NAMALWA (cell line): ENCODE results near the gene GRIN1.

Experiments used
- DNase-seq: peaks from one replicate; pipeline ENCODE4 v3.0.0-alpha.2; 2015; ENCODE audit warnings: low spot score

Gene GRIN1

DNA sequence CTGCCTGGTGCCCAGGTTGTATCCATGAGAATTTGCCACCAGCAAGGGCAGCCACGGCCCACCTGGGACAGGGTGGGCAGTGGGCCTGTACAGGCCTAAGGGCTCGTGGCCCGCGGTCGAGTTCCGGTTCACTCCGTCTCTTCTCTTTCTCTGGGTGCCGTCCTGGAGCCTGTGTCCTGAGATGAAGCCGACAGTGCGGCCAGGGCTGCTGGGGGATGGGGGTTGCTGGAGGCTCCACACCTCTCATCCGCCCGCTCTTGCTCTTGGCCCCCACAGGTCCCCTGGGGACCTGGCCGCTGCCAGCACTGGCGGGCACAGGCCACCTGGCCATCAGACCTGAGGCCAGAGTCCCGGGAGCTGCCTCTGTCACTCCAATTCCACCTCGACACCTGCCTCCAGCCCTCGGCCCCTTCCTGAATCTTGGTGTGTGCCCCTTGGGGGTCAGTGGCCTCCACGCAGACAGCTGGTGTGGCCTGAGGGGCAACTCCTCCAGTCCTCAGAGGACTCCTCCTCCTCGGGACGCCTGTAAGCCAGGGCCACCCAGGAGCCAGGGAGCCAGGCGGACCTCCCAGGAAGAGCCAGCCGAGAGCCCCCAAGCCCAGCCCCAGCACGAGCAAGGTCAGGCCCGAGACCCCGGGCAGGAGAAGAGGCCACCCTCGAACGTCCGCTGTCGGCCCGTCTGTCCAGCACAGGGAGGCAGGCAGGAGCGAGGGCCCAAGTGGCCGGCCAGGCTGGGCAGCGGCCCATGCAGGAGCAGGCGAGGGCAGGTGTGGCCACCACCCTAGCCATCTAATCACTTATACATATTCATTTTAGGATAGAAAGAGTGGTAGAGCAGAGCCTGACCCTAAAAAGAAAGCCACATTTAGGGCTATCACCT, 25.7 kb downstream of the GRIN1 start:
- DNase-seq: no peak

DNA sequence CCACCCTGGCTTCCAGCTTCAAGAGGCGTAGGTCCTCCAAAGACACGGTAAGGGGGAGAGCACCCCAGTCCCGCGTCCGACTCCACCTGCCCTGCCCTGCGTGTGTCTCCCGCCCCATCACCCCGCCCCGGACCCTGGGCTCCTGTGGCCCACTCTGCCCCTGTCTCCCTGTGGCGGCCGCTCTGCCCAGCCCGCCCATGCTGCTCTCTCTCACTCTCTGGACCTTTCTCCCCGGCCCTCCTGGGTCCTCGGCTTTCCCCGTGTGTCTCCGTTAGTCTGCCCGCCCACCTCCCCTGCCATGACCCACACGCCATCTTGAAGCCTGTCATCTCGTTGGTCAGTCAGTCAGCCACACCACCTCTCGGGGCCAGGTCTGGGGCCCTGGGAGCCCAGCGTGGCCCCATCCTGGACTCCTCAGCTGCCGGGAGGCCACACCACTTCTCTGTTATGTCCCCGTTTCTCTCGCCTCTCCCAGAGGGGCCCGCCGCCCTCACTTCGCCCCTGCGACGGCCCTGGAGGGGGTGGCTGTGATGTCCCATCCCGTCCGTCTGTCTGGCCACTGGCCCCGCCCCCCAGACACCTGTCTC, 26.4 kb downstream of the GRIN1 start:
- no peak for DNase-seq

DNA sequence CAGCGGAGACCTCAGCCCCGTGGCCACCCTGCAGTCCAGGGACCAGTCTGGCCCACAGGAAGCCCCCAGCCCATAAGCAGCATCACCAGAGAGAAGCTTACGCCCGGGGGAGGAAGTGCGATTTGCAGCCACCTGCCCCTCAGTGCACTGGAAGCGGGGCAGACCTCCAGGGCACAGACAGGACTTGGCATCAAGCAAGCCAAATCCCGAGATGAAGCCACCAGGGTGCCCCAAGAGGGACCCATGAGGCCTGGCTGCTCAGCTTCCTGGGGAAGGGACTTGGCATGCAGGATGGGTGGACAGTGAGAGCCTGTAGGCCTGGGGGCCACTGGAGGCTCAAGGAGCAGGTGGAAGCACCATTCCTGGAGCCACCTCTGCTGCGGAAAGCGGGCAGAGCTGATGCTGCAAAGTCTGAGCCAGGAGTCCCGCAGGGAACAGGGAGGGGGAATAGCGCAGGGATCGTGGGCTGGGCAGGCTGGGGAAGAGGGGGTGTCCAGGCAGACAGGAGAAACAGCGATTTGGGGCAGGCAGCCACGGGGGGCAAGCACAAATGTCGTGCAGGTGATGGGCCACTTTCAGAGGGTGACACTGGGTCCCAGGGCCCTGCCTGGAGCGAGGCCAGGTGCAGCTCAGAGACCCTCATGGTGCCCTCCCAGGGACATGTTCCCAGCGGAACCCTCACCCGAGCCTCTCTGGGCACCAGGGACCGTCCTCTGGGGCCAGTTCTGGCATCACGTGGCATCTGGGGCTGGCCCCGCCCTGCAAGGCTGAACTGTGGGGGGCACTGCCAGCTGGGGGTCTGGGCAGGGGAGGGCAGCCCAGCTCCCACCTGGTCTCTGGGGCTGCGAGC, 27.7 kb downstream of the GRIN1 start:
- no peak for DNase-seq

DNA sequence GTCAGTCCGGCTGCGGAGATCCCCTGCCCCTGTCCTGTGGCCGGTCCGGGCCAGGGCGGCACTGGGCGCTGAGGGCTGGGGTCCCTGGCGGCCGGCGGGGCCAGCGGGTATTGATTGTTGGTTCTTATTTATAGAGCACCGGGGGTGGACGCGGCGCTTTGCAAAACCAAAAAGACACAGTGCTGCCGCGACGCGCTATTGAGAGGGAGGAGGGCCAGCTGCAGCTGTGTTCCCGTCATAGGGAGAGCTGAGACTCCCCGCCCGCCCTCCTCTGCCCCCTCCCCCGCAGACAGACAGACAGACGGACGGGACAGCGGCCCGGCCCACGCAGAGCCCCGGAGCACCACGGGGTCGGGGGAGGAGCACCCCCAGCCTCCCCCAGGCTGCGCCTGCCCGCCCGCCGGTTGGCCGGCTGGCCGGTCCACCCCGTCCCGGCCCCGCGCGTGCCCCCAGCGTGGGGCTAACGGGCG, 28.4 kb downstream of the GRIN1 start:
- no peak for DNase-seq

DNA sequence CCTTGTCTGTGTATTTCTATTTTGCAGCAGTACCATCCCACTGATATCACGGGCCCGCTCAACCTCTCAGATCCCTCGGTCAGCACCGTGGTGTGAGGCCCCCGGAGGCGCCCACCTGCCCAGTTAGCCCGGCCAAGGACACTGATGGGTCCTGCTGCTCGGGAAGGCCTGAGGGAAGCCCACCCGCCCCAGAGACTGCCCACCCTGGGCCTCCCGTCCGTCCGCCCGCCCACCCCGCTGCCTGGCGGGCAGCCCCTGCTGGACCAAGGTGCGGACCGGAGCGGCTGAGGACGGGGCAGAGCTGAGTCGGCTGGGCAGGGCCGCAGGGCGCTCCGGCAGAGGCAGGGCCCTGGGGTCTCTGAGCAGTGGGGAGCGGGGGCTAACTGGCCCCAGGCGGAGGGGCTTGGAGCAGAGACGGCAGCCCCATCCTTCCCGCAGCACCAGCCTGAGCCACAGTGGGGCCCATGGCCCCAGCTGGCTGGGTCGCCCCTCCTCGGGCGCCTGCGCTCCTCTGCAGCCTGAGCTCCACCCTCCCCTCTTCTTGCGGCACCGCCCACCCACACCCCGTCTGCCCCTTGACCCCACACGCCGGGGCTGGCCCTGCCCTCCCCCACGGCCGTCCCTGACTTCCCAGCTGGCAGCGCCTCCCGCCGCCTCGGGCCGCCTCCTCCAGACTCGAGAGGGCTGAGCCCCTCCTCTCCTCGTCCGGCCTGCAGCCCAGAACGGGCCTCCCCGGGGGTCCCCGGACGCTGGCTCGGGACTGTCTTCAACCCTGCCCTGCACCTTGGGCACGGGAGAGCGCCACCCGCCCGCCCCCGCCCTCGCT, 29.0 kb downstream of the GRIN1 start:
- no peak for DNase-seq

DNA sequence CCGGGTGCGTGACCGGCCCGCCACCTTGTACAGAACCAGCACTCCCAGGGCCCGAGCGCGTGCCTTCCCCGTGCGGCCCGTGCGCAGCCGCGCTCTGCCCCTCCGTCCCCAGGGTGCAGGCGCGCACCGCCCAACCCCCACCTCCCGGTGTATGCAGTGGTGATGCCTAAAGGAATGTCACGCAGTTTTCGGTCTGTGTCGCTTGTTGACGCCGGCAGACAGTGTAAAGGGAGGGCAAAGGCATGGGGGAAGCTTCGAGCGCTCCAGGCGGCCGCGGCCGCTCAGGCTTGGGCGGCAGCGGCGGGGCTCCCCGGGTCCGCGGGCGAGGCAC, 29.6 kb downstream of the GRIN1 start:
- DNase-seq: no peak

DNA sequence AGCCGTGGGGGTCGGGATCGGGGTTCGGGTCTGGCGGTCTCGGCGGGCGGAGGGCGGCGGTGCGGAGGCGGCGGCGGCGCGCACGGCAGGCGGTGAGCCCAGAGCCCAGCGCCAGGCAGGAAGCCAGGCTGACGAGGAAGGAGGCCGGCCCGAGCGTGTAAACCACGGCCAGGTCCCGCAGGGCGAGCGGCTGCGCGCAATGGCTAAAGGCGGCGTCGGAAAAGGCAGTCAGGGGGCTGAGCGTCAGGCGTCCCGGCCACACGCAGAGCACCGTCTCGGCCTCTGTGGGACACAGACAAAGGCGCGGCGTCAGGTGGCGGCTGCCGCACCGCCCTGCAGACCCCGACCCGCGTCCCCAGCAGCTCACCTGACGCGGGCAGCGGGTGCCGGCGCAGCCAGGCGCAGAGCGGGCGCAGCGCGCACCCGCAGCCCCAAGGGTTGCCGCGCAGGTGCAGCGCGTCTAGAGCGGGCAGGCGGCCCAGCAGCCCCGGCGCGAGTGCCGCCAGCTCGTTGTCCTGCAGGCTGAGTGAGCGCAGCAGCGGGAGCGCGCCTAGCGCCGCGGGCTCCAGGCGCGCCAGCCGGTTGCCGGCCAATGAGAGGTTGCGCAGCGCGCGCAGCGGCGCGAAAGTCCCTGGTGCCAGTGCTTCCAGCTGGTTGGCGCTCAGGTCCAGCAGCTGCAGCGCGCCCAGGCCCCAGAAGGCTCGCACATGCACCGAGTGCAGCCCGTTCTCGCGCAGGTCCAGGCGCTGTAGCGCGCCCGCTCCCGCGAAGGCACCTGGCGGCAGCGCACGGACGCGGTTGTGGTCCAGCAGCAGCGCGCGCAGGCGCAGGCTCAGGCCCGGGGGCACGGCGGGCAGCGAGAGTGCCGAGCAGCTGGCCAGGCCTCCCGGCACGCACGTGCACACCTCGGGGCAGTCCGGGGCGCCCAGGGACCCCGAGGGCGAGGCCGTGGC, 30.2 kb downstream of the GRIN1 start:
- DNase-seq: no peak

DNA sequence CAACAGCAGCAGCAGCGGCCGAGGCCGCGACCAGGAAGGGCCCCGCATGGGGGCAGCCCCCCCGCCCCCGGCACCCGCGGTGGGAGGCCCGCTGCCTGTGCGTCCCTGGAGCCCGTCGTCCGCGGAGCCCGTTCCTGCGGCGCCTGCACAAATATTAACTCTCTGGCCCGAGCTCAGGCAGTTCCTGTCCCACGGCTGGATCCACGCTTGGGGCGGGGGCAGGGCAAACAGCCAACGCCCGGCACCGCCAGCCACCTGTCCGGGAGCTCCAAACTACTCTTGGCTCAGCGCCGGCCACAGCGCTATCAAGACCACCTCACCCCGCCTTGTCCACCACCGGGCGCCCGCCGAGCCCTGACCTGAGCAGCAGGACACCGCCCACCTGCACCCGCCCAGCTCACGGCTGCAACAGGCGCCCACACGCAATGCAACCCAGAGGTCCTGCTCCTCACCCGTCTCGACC, 31.0 kb downstream of the GRIN1 start, which contains the start of gene LRRC26:
LRRC26 (minus strand) TSS at position 156 of the 463 bp plus-strand sequence; CDS start at position 48, 108 bp downstream.
- DNase-seq: peak; percentile 38

DNA sequence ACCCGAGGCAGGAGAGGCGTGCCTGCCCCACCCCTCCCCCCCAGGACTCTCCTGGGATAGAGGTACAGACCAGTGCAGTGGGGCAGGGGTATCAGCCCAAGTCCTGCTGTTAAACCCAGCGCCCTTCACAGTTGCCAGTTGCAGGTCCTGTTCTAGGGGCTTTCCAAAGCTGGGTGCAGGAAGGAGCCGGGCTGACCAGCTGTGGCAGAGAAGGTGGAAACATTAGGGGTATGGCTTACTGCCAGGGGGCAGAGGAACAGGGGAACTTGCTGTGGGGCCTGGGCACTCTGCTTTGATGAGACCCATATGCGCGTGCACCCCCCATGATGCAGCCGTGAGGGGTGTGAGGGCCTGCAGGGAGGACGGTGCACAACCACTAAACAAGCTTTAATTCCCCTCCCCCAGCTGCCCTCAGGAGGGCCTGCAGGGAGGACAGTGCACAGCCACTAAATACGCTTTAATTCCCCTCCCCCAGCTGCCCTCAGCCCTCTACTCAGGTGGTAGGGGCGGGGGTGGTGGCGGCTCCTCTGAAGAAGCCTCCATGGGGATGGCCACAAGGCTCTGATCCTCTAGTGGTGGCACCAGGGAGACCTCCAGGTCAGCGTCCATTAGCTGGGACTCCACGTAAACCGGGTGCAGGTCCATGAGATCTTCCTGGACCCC, 31.7 kb downstream of the GRIN1 start:
- DNase-seq: peak; percentile 69

DNA sequence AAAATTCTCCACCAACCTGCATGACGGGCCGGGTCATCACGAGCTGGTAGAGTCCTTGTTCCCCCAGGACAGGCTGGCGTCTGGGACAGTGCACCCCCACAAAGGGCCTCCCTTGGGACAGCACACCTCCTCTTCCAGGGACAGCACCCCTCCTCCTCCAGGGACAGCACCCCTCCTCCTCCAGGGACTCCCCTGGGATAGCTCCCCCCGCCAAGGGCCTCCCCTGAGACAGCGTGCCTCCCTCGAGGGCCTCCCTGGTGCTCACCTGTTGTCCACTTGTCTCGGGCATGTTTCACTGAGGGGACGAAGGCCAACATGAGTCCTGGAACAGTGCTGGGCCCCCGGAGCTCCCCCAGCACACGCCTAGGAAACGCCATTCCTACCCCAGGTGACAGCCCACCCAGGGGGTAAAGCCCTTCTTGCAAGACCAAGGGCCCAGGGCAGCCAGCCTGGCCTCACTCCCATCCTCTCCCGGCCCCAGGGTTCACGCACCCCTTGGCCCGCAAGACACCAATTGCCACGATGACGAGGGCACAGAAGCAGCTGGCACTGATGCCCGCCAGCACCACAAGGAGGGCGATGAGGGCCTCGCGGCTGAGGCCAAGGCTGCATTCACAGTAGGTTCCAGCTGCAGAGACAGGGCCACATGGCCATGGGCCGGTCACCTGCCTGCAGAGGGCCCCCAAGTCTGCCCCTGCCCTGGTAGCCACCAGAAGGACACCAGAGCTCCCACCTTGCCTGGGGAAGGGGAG, 32.4 kb downstream of the GRIN1 start:
- no peak for DNase-seq

DNA sequence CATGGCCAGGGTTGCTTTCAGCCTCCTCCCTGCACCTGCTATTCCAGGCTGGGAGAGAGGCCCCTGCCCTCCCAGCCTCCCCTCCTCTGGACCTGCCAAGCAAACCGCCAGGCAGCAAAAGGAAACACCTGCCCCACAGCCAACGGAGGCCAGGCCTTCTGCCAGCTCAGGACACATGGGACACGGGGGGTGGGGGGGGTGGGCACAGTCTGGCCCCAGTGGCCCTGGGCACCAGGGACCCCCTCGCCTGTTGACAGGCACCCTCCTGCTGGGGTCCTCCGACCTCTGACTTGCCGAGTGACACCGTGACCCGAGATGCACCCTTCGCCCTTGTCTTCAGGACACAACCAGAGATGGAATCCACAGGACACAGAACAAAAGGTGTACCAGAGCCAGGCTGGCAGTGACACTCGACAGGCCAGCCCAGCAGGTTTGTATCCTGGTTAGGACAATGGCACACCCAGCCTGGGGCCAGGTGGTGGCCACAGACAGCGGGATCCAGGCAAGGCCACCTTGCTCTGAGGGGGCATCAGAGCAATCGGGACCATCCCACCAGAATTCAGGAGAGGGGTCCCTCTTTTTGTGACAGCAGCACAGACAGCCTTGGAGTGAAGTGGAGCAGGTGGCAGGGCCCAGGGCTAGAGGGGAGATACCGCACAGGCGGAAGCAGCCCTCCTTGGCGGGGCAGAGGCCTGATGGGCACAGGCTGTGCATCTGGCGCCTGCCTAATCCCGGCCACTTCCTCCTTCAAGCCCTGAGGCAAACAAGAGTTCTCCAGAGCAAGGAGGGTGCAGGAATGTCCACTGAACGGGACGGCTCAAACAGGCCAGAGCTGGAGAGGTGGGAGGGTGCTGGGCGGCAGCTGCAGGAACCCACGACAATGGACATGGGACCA, 34.2 kb downstream of the GRIN1 start:
- DNase-seq: peak; percentile 46

DNA sequence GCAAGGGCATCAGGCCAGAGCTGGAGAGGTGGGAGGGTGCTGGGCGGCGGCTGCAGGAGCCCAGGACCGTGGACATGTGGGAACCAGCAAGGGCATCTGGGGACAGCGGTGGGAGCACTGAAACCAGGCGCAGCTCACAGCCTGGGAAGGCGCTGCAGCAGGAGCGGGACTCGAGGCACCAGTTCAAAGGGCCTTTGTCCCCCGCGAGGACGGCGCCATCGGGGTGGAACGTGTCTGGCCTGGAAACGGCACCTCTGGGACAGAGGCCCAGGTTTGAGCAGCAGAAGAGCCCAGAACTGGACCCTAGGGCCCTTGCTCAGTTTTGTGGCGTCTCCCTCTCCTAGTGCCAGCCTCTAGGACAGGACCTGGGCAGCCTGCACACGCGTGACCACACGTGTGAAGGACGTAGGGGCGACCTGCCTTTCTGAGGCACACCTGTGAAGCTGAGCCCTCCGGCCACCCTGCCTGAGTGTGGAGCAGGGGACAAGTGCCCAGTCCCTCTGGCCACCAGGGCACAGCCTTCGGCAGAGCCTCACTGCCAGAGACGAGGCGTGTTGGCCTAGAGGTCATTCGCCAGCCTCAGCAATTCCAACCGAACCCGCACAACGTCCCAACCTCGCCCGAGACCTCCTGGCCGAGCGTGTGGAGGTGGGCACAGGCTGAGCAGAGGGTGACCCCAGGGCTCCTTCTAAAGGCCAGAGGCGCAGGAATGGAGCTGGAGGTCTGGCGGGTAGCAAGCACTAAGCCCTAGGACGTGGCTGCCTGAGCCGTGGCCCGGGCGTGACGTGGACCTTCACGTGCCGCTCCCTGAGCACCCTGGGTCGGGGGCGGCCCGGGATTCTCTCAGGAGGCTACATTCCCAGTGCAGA, 35.1 kb downstream of the GRIN1 start:
- DNase-seq: no peak

DNA sequence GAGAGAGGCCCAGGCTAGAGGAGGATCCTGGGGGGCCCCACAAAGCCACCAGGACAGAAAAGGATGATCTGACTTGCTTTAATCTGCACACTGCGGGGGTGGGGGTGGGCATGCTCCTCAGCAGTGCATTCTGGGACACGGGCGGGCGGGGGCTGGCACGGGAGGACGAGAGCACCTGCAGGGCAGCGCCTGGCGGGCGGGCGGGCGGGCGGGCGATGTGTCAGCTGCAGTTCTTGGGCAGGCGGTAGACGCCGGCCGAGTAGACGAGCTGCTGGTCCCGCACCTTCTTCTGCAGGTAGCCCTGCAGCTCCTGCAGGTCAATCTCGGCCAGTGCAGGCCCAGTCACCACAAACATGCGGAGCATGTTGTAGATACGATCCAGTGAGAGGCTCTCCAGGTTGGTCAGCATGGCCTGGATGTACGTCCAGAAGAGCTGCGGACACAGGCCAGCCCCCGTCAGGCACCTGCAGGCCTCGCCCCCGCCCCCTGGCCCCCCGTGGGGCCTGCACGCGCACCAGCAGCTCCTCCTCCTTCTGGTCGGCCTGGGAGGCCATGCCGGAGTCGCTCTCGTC, 35.9 kb downstream of the GRIN1 start:
- DNase-seq: peak; percentile 39

DNA sequence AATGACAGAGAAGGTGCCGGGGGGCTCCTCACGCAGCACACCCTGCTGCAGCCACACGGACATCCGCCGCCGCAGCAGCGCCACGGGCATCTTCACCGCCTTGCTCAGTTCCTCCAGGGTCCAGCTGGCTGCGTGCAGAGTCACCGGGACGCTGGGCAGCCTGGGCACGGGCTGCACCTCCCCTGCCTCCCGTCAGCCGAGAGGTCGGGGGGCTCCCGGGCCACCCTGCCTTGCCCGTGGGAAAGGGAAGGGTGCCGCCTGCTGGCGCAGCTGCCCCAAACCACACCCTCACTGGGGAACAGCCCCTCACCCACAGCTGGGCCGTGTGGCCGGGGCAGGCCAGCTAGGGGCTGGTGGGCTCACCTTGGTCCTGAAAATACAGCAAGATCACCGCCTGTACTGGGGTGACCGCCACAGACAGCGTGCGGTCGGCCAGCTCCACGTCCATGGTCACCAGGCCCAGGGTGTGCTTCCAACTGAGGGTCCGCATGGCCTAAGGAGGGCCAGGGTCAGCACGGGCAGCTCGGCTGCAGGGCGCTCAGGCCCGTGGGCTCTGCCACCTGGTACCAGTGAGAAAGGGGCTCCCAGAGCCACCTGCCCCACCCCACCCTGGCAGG, 36.5 kb downstream of the GRIN1 start:
- peak; percentile 46 for DNase-seq

DNA sequence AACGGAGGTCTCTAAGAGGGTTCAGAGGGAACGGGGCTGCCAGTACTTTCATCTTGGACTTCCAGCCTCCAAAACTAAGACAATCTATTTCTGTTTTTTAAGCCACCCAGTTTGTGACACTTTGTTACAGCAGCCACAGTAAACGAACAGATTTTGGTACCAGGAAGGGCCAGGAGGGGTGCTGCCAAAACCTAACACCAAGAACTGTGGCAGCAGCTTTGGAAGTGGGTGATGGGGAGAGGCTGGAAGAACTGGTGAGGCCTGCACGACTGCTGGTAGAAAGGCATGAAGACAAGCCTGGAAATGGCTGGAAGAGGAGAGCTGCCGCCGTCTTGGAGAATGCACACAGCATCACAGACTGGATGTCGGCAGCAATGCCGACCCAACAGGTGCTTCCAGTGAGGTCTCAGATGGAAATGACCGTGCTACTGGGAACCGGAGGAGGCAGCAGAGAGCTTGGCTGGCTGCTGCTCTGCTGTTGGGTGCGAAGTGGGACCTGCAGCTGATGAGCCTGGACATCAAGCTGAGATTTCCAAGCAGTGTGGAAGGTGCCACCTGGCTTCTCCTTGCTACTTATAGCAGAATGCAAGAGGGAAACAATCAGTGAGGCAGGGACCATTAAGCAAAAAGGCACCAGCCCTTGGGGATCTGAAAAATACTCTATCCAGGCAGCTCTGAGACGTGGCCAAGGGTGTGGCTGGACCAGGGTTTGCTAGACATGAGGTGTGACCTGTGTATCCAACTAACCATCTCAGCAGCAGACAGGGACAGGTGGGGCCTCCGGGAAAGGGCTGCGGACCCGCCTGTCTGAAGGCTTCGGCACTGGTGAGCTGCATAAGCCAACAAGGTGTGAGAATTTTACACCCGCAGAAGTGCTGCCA, 37.6 kb downstream of the GRIN1 start:
- DNase-seq: peak; percentile 69
